Measurements from ENCODE around the gene PSMD11.

DNA sequence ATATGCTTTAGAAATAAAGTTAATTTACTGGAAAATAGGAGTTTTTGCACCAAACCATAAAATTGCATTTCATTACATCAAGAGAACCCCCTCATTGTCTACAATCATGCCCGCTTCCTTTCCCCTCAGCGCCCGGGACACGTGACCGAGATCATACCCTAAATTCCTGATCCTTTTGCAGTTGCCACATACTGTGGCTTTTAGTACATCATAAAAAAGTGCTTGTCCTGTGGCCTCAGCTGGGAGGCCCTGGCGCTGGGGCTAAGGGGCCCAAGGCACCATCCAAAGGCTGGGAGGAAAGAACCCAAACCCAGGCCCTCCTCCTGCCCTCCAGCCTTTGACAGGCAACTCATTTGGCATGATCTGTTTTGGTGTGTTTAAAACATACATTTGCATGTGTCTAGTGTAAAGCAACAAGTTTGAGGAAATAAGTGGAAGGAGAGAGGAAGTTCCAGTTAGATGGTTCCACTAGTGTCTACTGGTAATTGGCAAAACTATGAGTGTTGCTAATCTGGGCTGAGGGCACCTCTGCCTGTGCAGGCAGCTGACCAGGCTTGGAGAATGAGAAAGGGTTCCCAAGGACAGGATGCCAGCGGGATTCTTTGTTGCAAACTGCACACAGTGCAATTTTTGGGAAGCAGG is 48.5 kb downstream of the PSMD11 start:
- no peak for TF ChIP-seq EZH2 (IDR thresholded peaks at IDR 0.05; ENCODE audit: insufficient read depth, poor library complexity, severe bottlenecking)
- no peak for TF ChIP-seq EZH2phosphoT487 (IDR thresholded peaks at IDR 0.05; ENCODE audit: insufficient read depth, low read depth)

All from GM23248 (cell line).